ENCODE data around the gene REV3L.

Gene REV3L

DNA sequence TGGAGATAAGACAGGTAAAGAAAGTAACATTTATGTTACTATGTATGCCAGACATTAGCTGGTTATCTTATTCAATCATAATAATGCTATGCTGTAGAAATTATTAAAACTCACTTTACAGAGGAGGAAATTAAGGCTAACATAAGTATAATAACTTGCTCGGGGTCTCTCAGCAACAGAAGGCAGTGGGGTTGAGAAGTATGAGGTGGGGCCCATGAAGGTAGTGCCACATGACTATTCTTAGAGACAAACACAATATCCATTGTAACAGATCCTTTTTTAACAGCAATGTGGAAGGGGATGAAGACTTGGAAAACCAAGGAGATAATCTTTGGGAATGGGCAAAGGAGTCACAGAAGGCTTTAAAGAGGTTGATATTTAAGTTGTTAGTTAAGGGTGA is 11.5 kb downstream of the REV3L start:
- DNase-seq (ENCODE audit: low read depth, low spot score): no peak

DNA sequence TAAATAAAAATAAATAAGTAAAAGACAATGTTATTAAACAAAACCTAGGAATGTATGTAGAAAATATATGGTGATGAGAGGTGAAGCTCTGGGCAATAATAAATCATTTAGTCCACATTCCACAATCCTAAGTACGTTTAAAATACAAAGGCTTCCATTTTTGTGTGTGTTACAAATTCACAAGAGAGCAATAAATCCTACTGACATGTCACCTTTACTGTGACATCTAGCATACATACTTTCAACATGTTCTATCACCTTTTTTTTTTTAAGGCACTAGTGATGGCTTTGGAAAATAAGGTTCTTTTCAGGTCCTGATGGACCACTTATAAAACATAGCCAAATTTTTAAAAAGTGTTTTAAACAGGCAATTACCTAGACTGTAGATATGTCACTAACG is 12.0 kb downstream of the REV3L start:
- no peak for DNase-seq (ENCODE audit: low read depth, low spot score)

- DNase-seq (ENCODE audit: low read depth, low spot score): no peak
These were observed 13.5 kb downstream of the REV3L start for GRCh38 chr6:111469543-111469942.

DNA sequence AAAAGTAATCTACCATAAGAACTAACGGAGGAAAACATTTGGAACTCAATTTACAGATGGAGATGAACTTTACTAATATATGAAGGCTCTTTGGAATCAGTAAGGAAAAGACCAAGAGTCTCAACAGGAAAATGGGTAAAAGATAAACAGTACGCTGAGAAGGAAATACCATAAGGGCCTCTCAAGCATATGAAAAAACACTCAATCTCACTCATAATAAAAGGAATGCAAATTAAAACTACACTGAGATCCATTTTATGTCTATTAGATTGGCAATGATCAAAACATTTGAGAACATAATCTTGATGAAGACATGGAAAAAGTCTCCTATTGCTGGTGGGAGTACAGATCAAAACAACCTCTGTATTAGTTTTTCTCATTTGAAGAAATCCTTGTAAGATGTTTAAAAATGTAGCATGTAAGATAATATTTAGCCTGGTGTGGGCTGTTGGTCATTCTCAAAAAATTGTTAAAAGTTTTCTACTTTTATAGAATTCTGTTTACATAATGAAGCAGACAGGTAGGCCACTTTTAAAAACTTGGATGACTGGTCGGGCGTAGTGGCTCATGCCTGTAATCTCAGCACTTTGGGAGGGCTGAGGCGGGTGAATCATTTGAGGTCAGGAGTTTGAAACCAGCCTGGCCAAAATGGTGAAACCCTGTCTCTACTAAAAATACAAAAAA is 14.5 kb downstream of the REV3L start:
- peak; percentile 52 for DNase-seq (ENCODE audit: low read depth, low spot score)

DNA sequence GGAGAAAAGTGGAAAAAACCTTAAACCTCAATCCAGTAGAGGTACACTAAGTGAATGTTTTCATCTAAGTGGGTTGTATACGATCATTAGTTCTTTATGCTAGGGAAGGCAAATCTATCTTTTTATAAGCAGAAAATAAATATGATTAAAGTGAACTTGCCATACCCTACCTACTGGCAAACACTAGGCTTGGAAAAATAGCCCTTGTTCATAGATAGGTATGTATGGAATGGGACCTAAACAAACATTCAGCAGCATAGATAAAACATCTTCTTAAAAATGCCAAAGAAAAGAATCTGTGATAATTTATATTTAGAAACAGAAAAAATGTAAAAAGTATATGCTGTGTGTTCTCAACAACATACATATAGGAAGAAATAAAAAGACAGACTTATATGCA is 18.8 kb downstream of the REV3L start:
- no peak for DNase-seq (ENCODE audit: low read depth, low spot score)

- DNase-seq (ENCODE audit: low read depth, low spot score): peak; percentile 30
These were observed 20.1 kb downstream of the REV3L start for GRCh38 chr6:111462770-111463391.

DNA sequence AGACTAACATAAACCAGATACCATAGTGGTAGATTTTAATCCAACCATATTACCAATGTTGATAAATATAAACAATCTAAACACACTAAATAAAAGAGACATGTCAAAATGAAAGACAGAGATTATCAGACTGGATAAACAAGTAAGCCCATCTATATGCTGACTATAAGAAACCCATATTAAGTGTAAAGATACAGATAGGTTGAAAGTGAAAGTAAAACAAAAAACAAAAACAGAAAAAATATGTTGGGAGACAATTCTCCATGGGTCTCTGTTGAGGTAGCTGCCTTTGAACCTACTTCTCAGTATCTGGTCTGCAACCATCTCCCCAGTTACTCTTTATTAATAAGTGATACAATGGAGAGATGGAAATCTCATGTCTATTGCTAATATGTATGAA is 21.2 kb downstream of the REV3L start:
- no peak for DNase-seq (ENCODE audit: low read depth, low spot score)

GRCh38 chr6:111458670-111459232 is 24.3 kb downstream of the REV3L start:
- DNase-seq (ENCODE audit: low read depth, low spot score): no peak

- peak; percentile 24 for DNase-seq (ENCODE audit: low read depth, low spot score)
These were observed 26.8 kb downstream of the REV3L start for GRCh38 chr6:111456208-111456607.

- DNase-seq (ENCODE audit: low read depth, low spot score): no peak
These were observed 32.4 kb downstream of the REV3L start for GRCh38 chr6:111450636-111451035.

DNA sequence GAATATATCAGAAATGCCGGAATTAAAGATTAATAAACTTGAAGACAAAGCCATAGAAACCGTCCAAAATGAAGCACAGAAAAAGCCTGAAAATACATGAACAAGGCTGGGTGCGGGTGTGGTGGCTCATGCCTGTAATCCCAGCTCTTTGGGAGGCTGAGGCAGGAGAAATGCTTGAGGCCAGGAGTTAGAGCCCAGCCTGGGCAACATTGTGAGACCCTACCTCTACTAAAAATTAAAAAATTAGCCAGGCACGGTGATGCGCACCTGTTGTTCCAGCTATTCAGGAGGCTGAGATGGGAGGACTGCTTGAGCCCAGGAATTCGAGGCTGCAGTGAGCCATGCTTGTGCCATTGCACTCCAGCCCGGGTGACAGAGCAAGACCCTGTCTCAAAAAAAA is 32.9 kb downstream of the REV3L start:
- DNase-seq (ENCODE audit: low read depth, low spot score): no peak

DNA sequence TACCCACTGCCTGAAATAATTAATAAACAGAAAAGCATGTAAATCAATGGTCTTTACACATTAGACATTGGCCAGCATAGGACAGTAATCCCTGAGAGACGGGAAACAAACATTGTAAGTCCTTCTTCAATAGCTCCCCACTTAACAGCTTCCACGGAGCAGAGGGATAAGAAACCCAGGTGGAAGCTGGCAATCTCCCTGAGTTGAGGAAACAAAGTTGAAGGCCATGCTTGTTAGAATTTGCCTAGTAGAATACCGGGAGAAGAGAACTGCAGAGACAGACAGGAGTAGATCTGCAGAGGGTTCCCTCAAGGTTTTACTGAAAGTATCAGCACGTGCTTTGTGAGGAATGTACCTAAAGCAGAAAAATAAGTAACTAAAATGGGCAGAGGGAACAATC is 33.9 kb downstream of the REV3L start:
- no peak for DNase-seq (ENCODE audit: low read depth, low spot score)

- DNase-seq (ENCODE audit: low read depth, low spot score): no peak
These were observed 36.0 kb downstream of the REV3L start for GRCh38 chr6:111447051-111447450.

GRCh38 chr6:111445861-111446267 is 37.2 kb downstream of the REV3L start:
- no peak for DNase-seq (ENCODE audit: low read depth, low spot score)

GRCh38 chr6:111444794-111445193 is 38.2 kb downstream of the REV3L start:
- no peak for DNase-seq (ENCODE audit: low read depth, low spot score)

GRCh38 chr6:111441678-111442243 is 41.3 kb downstream of the REV3L start:
- DNase-seq (ENCODE audit: low read depth, low spot score): no peak

- DNase-seq (ENCODE audit: low read depth, low spot score): no peak
These were observed 43.8 kb downstream of the REV3L start for GRCh38 chr6:111439171-111439570.

- no peak for DNase-seq (ENCODE audit: low read depth, low spot score)
These were observed 45.4 kb downstream of the REV3L start for GRCh38 chr6:111437573-111437972.

DNA sequence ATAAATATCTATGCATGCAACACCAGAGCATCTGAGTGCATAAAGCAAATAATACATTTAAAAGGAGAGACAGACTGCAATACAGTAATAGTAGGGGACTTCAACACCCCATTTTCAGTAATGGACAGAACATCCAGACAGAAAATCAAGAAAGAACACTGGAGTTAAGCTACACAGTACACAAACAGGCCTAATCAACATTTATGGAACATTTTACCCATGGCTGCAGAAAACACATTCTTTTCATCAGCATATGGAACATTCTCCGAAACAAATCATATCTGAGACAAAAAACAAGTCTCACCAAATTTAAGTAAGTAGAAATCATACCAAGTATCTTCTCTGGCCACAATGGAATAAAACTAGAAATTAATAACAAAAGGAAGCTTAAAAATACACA is 50.5 kb downstream of the REV3L start:
- DNase-seq (ENCODE audit: low read depth, low spot score): no peak

GRCh38 chr6:111430605-111431376 is 52.2 kb downstream of the REV3L start:
- DNase-seq (ENCODE audit: low read depth, low spot score): no peak

- DNase-seq (ENCODE audit: low read depth, low spot score): no peak
These were observed 53.4 kb downstream of the REV3L start for GRCh38 chr6:111429571-111429970.

- no peak for DNase-seq (ENCODE audit: low read depth, low spot score)
These were observed 54.2 kb downstream of the REV3L start for GRCh38 chr6:111428811-111429210.
